ENCODE data around the gene PC. TPM values are rescaled to one million over a fixed set of nuclear protein-coding genes. Genes with fewer than 3 reads are reported as not detected.

The PC gene
- total RNA-seq, 1 experiment from 2014 or later = 39.1 TPM

DNA sequence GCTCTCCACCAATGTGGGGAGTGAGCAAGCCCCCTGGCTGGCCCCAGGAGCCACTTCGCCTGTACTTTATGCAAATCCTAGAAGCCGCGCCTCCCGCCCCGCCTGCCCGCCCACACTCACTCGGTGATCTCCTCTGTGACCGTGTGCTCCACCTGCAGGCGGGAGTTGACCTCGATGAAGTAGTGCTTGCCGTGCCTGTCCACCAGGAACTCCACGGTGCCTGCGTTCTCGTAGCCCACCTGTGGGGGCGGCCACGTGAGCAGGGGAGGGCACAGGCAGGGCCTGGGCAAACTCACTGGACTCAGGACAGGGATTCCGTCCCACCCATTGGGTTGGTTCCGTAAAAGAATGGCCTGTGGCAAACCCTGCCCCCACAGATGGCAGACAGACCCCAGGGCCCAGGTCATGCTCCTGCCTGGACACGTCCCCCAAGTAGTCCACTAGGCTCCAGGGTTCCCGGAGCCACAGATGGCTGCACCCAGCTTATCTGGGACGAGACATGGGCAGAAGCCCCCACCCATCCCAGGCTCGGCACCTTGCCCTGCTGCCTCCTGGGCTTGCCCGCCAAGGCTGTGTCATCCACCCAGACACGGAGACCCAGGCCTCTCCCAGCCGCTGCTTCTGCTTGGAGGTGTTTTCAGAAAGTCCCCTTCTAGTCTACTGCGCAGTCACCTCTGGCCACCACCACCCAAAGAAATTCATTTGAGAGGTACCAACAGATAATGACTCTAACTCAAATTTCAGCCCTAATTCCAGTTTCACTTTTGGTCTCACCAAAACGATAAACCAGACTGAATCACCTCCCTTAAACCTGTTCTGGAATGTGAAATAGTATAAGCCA lies 89.2 kb downstream of the PC start:
- BruUV-seq (replicated peaks) = no TSS peak
- peak; percentile 63 for DNase-seq (ENCODE audit: low spot score)
- ChIA-PET POLR2A (ENCODE audit: low non-redundant PET) (no interaction called here), CTCF (no interaction called here)
- H3K27me3 ChIP-seq (replicated peaks; ENCODE audit: insufficient read depth, low read depth, low read length, poor library complexity) = no peaks in the 10 kb centered on the region
- TF ChIP-seq EZH2 (IDR thresholded peaks at IDR 0.05; ENCODE audit: borderline replicate concordance, low read depth, low read length, poor library complexity, severe bottlenecking) = no peak
- TF ChIP-seq, protein P1, sequence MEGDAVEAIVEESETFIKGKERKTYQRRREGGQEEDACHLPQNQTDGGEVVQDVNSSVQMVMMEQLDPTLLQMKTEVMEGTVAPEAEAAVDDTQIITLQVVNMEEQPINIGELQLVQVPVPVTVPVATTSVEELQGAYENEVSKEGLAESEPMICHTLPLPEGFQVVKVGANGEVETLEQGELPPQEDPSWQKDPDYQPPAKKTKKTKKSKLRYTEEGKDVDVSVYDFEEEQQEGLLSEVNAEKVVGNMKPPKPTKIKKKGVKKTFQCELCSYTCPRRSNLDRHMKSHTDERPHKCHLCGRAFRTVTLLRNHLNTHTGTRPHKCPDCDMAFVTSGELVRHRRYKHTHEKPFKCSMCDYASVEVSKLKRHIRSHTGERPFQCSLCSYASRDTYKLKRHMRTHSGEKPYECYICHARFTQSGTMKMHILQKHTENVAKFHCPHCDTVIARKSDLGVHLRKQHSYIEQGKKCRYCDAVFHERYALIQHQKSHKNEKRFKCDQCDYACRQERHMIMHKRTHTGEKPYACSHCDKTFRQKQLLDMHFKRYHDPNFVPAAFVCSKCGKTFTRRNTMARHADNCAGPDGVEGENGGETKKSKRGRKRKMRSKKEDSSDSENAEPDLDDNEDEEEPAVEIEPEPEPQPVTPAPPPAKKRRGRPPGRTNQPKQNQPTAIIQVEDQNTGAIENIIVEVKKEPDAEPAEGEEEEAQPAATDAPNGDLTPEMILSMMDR (conservative IDR thresholded peaks at IDR 0.05; ENCODE audit: low read depth, low read length) = peak; percentile 44
- no peak overlapping the region for H3K4me3 ChIP-seq (ENCODE audit: low read depth, low read length, poor library complexity, severe bottlenecking)
- no peaks in the 10 kb centered on the region for H3K4me1 ChIP-seq (ENCODE audit: insufficient read depth, low read length, poor library complexity, severe bottlenecking)
- intact Hi-C loops (cut with micrococcal nuclease; ENCODE audit: unreplicated experiment) = no loop called here
- no peaks in the 10 kb centered on the region for H3K36me3 ChIP-seq (ENCODE audit: insufficient read depth, low read length, poor library complexity, severe bottlenecking)
- no peak overlapping the region for H3K27ac ChIP-seq (ENCODE audit: low read depth, low read length, poor library complexity, severe bottlenecking)
- no peaks in the 10 kb centered on the region for H3K9me3 ChIP-seq (ENCODE audit: low read depth, low read length, poor library complexity, severe bottlenecking)

DNA sequence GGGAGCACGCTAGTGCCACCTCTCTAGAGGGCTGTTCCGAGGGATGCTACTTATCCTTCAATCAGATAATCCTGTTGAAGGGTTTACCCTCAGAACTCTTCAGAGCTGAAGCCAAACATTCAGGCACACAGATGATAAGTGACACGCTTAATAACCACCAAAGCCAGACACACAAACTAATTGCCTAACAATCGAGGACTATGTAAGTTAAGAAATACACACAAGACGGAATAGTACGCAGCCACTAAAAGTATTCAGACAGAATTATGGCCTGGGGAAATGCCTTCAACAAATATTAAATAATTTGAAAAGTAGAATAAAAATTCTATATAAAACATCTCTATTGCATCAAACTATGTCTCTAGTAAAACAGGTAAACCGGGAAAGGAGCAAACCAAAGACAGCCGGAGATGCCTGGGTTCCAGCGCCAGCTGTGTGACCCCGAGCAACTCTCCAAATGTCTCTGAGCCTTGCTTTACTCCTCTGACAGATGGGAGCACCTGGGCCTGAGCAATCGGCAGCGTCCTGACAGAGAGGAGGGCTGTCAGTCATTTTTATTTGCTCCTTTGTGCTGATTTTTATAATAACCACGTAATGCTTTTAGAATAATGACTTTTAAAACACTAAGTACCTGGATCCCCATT lies 90.0 kb downstream of the PC start:
- Histone ChIP-seq H3K9me3 (ENCODE audit: low read depth, low read length, poor library complexity, severe bottlenecking) (no peaks in the 10 kb centered on the region), H3K36me3 (ENCODE audit: insufficient read depth, low read length, poor library complexity, severe bottlenecking) (no peaks in the 10 kb centered on the region), H3K27ac (ENCODE audit: low read depth, low read length, poor library complexity, severe bottlenecking) (no peak overlapping the region), H3K27me3 (replicated peaks; ENCODE audit: insufficient read depth, low read depth, low read length, poor library complexity) (no peaks in the 10 kb centered on the region), H3K4me1 (ENCODE audit: insufficient read depth, low read length, poor library complexity, severe bottlenecking) (no peaks in the 10 kb centered on the region), H3K4me3 (ENCODE audit: low read depth, low read length, poor library complexity, severe bottlenecking) (no peak overlapping the region)
- no peak for DNase-seq (ENCODE audit: low spot score)
- ChIA-PET CTCF (no interaction called here), POLR2A (ENCODE audit: low non-redundant PET) (no interaction called here)
- TF ChIP-seq, protein P1 (conservative IDR thresholded peaks at IDR 0.05; ENCODE audit: low read depth, low read length) = no peak
- intact Hi-C loops (cut with micrococcal nuclease; ENCODE audit: unreplicated experiment) = no loop called here
- no TSS peak for BruUV-seq (replicated peaks)

DNA sequence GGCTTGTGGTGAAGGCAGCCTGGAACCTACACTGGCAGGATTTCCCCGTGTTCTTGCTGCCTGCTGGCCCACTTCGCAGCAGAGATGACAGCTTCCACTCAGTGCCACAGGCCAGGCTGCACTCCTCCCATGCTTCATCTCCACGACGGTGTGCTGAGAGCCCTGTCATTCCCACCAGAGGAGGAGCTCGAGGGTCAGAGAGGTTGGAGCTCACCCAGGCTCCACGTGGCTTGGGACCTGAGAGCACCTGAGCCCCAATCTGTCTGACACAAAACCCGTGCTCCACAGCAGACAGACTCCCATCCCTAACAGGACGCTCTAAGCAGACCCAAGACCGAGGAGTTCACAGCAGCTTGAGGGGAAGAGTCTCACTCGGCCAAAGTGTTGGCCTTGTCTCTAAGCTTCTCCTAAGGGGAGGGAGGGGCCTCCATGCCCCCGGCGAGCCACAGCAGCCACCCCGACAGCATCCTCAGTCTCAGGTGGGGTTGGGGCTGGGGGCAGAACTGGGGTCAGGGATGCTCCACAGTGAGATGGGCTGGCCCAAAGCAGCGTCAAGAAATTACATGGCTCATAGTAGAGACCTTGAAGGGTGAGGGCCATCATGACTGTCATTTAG lies 90.7 kb downstream of the PC start:
- H3K4me1 ChIP-seq (ENCODE audit: insufficient read depth, low read length, poor library complexity, severe bottlenecking) = no peaks in the 10 kb centered on the region
- no peaks in the 10 kb centered on the region for H3K9me3 ChIP-seq (ENCODE audit: low read depth, low read length, poor library complexity, severe bottlenecking)
- no peak overlapping the region for H3K4me3 ChIP-seq (ENCODE audit: low read depth, low read length, poor library complexity, severe bottlenecking)
- no peak for TF ChIP-seq EZH2 (IDR thresholded peaks at IDR 0.05; ENCODE audit: borderline replicate concordance, low read depth, low read length, poor library complexity, severe bottlenecking)
- TF ChIP-seq, protein P1 (conservative IDR thresholded peaks at IDR 0.05; ENCODE audit: low read depth, low read length) = no peak
- H3K27me3 ChIP-seq (replicated peaks; ENCODE audit: insufficient read depth, low read depth, low read length, poor library complexity) = no peaks in the 10 kb centered on the region
- CTCF ChIA-PET = interaction anchor here (0.5 kb wide), 1 partner anchor 1481 kb away, joined by 6 read pairs; no protein-coding TSS in a partner anchor
- POLR2A ChIA-PET (ENCODE audit: low non-redundant PET) = no interaction called here
- intact Hi-C loops (cut with micrococcal nuclease; ENCODE audit: unreplicated experiment) = no loop called here
- H3K27ac ChIP-seq (ENCODE audit: low read depth, low read length, poor library complexity, severe bottlenecking) = no peak overlapping the region
- DNase-seq (ENCODE audit: low spot score) = no peak
- no peaks in the 10 kb centered on the region for H3K36me3 ChIP-seq (ENCODE audit: insufficient read depth, low read length, poor library complexity, severe bottlenecking)
- BruUV-seq (replicated peaks) = no TSS peak

All from A673 (cell line).